ENCODE measurements around the gene SPNS2.

DNA sequence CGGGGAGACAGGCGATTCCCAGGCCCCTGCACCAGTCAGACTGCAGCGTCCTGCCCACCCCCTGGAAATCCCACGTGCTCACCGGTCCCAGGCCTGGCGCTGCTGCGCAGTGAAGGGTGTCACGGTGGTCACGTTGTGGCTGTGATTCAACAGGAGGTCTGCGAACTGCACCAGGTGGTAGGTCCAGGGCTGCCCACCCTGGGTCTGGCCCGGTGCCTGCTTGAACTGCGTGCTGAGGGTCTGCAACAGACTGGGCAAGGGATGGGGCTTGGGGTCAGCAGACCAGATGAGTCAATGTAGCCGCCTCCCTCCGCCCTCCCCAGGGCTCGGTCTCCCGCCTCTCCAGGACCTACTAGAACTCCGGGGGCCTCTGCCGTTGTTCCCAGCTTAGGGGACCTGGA lies 49.4 kb downstream of the SPNS2 start:
- no peak for TF ChIP-seq EZH2 (IDR thresholded peaks at IDR 0.05; ENCODE audit: low read depth)
- TF ChIP-seq, protein P1, sequence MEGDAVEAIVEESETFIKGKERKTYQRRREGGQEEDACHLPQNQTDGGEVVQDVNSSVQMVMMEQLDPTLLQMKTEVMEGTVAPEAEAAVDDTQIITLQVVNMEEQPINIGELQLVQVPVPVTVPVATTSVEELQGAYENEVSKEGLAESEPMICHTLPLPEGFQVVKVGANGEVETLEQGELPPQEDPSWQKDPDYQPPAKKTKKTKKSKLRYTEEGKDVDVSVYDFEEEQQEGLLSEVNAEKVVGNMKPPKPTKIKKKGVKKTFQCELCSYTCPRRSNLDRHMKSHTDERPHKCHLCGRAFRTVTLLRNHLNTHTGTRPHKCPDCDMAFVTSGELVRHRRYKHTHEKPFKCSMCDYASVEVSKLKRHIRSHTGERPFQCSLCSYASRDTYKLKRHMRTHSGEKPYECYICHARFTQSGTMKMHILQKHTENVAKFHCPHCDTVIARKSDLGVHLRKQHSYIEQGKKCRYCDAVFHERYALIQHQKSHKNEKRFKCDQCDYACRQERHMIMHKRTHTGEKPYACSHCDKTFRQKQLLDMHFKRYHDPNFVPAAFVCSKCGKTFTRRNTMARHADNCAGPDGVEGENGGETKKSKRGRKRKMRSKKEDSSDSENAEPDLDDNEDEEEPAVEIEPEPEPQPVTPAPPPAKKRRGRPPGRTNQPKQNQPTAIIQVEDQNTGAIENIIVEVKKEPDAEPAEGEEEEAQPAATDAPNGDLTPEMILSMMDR (conservative IDR thresholded peaks at IDR 0.05), result no peak

All from PC-9 (cell line).